NOMO-1 treated with DMSO at 0.1 percent for 48 hours (cell line): ENCODE results near the gene OTUB1.
"Not testable (repeated sequence)": the region's sequence is repeated elsewhere in the genome, so short reads cannot be mapped to it uniquely, and the experiment has no call there.

ENCODE experiments used
- DNase-seq: peaks from one replicate; lab custom pipeline; 2025; ENCODE audit not compliant: unreplicated experiment; lab: John Stamatoyannopoulos, UW

The OTUB1 gene

DNA sequence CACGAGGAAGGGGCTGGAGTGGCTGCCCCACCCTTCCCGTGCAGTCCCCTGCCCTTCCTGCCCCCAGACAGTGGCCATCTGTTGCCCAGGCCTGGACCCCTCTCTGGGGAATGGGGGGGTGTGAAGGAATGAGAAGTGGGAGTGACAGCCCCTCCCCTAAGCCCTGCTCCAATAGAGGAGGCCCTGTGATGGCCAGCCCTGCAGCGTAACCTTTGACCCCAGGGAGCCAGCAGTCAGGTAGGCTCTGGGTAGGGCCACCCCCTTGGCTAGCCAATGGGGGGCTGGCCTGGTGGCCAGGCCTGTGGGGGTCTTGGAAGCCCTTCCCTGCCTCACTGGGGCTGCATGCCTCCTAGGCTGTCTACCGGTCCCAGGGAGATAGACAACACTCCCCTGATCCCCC is 56.1 kb downstream of the OTUB1 start:
- no peak for DNase-seq

DNA sequence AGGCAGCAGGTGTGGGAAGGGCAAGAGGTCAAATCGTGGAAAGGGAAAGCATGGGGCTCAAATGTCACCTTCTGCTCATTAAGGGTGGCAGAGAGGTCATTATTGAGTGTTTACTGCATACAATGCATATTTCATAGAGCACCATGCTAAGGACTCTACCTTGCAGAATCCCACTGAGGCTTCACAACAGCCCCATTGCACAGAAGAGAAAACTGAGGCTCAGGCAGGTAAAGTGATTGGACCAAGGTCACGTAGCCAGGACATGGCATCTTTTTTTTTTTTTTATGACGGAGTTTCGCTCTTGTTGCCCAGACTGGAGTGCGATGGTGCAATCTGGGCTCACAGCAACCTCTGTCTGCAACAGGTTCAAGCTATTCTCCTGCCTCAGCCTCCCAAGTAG is 57.3 kb downstream of the OTUB1 start:
- DNase-seq, result no peak

DNA sequence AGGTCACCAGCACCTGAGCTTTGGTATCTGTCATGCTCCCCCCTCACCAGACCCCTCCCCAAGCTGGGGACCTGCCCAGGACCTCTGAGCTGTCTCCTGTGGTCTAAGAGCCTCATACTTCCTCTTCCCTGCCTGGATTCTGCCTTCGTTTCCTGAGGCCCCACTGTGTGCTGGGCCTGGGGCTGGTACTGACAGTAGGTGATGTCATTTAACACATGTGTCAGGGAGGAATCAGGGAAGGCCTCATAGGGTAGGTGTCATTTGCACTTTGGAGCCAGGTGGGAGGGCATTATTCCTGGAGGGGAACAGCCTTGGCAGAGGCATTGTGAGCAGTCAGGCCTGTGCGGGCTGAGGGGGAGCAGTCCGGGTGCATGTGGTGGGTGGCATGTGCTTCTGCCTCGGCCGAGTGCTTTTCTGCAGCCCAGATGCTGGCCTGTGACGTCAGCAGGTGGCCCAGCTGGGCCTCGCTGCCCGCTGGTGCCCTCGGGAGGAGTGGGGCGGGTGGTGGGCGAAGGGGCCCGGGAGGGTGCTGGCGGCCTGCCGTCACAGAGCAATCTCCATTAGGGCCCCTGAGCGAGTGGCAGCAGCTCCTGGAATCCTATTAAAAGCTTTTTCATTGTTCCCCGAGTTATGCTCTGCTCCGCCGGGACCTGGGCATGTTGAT is 58.6 kb downstream of the OTUB1 start:
- peak; percentile 10 for DNase-seq

DNA sequence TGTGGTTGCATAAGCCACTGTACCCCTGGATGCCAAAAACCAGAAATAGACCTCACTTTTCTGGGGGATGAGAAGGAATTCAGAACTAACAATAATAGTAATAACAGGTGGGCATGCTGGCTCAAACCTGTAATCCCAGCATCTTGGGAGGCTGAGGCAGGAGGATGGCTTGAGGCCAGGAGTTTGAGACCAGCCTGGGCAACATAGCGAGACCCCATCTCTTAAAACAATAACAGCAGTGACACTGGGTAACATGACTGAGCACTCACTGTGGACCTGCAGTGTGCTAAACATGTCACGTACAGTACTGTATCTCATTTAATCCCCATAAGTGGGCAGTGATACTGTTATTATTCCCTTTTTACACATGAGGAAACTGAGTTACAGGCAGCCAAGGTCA is 59.5 kb downstream of the OTUB1 start:
- no peak for DNase-seq

DNA sequence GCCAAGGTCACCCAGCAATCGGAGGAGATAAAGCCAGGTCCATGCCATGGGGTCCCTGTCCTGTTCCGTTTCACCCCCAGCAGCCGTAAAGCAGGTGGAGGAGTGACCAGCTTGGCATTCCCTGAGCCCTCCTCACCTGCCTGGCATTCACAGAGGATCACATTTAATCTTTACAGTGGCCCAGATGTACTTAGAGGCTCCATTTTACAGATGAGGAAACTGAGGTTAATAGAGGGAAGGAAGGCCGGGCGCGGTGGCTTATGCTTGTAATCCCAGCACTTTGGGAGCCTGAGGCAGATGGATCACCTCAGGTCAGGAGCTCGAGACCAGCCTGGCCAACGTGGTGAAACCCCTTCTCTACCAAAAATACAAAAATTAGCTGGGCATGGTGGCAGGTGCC is 61.1 kb downstream of the OTUB1 start:
- DNase-seq, result not testable (repeated sequence)
